Ecto neural progenitor cell (in vitro differentiated cells): ENCODE measurements around the gene CNGA3.

ENCODE experiments used
- DNase-seq: peaks from one replicate; pipeline ENCODE4 v3.0.0-alpha.2; 2018; ENCODE audit warnings: low spot score

The CNGA3 gene

DNA sequence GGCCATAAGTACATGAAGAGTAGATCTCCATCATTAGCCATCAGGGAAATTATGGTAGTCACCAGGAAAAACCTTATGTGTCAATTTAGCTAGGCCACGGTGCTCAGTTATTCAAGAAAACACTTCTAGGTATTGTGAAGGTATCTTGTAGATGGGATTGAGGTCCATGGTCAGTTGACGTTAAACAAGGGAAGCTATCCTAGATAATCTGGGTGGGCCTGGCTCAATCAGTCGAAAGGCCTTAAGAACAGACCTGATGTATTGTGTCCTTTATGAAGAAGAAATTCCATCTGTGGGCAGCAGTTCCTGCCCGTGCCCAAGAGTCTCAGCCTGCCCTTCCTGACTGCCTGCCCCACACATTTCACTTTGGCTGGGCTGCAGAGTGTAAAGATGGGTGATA lies 16.7 kb upstream of the CNGA3 start:
- DNase-seq: no peak

DNA sequence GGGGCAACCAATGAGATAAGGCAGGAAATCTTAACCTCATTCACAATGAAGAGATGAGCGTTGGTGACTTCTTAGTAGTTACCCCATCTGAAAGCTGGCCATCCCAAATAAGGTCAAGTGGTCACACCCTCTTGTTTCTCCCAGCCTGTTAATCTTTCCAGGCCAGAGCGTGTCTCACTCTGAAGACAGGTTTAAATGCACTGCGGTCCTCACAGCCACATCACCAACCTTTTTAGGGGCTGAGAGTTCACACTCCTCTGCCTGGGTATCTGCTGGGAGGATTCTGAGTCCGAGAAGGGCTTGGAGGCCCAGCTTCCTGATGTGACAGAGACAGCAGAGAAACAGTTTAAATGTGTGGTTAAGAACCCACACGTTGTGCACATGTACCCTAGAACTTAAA lies 13.3 kb upstream of the CNGA3 start:
- no peak for DNase-seq

DNA sequence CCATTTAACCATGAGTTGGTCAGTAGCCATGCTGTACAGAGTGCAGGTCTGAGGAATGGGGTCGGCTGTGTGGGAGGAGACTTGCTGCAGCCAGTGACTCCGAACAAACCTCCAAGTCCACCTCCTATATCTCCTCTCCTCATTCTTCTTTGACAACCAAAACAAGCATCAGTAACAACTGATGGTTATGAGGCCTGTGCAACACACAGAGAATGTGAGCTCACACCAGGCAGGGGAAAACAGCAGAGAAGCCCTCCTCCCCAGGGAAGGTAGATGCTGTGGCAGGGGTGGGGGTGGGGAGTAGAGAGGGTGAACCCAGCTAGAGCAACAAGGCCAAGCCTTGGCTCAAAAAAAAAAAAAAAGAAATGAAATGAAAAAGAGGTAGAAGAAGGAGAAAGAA lies 12.3 kb upstream of the CNGA3 start:
- DNase-seq: no peak

DNA sequence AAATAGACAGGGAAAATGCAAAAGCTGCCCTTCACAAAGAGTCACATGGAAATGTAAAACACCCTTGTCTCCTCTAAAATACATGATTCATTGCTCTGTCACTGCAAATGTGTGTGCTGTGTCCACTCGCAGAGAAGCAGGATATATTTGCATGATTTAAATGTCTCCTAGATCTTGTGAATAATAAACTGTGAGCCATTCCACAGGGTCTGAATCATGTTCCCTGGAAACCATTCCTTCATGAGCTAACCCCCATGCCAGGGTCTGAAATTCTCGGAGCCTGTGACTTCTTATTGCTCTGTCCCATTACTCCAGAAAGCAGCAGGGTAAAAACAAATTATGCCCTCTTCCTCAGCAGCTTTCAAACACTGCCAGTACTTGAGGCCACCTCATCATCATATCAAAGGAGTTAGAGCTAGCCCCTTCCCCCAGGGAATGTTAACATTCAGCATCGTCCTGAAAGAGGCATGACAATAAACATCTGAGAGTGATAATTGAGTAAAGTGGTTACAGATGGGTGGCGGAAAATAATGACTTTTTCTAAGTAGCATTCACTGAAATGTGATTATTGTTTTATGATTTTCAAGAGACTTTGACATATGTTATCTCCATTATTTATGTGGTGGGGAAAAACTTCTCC lies 11.7 kb upstream of the CNGA3 start:
- DNase-seq: no peak

DNA sequence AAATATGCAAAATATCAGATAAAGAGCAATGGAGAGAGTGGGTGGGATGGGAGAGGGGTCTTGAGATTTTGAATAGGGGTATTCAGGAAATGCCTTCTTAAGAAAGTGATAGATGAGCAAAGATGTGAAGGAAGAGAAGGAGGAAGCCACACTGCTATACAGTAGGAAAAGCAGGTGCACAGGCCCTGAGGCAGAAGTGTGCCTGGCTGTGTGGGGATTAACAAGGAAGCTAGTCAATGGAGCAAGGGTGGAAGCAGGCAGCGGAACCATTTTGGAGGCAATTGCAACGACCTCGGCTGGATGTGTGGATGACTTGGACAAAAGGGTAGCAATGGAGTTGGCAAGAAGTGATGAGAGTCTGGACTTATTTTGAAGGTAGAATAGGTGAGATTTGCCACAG lies 11.0 kb upstream of the CNGA3 start:
- DNase-seq: no peak

DNA sequence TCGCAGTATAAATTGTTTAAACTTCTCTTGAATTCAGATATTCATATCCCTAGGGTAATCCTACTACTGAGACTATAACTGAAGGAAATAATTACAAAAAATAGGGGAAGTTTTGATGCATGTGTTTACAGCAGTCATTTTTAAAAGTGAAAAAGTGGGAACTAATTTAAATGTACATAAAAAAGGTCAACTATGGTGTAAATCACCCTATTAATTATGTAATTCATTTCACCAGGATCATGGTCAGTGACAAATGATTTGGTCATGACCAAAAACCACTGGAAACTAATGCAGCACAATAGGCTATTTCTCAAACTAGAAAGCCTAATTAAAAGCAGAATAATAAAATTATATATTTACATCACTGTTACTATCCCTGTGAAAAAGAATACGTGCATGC lies 5.0 kb upstream of the CNGA3 start:
- no peak for DNase-seq

DNA sequence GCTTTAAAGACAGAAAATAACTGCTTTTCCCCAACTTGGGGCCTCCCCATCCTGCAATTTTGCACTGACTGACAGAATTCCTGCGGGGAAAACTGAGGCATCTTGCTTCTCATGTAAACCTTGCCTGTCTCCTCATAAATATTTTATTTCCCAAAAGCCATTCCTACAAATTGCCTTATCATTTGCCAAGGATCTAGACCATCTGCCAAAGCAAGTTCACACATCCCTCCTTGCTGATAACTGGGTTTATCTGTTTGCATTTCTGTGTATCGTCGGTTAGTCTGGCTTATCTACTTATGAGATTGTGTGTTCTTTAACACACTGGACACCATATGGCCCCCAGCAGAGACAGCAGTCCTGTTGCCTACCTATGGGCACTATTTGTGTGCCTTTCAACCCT lies 3.0 kb upstream of the CNGA3 start:
- DNase-seq: no peak

DNA sequence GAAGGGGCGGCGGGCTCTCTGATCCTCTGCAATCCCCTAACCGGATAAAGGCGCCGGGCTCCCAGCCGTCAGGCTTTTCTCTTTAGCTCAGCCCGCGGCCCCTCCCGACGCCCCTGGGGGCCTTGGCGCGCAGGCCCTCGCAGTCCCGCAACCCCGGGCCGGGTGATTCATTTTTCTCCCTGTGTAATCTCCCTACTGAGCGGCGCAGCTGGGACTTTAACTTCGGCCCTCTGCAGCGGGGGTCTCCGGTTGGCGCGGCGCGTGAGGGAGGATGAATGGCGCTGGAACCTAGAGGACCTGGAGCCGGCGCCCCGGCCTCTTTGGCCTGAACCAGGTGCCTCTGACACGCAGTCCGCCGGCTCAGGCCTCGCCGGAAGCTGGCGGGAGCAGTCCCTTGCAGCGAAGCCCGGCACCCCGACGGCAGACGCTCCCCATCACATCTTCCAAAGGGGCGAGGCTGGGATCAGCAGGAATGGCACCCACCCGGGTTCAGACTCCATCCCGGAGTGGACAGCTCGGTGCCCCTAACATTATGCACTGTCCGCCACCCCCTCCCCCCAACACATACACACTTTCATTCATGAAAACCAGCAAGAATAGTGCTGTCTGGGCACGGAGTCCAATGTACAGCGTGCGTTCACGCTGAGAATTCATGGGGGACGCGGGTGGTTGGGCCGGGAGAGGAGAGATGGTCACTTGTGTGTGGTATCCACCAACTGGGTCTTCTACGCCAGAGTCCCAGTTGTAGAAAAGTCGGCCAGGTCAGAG lies 1.2 kb downstream of the CNGA3 start:
- peak; percentile 76 for DNase-seq

DNA sequence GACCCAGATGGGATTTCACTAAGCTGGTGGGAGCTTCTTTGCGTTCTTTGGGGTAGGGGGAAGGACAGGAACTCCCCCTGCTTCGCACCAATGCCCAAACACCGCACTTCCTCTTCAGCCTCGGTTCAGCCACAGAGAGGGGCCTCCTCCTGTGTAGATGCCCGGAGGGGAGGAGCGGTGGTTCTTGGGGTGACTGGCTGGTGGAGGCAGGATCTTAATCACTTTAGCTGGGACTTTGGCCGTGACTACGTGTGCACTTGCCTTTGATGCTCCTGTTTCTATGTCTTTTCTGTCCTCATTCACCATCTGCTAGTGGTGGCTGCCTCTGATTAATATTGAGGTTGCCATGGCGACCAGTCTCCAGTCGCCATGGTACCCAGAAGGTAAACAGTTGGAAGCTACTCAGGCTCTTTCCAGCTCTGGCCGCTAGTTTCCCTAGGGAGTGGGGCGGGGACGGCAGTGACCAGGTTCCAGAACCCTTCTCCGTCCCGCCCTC lies 1.9 kb downstream of the CNGA3 start:
- peak; percentile 60 for DNase-seq

DNA sequence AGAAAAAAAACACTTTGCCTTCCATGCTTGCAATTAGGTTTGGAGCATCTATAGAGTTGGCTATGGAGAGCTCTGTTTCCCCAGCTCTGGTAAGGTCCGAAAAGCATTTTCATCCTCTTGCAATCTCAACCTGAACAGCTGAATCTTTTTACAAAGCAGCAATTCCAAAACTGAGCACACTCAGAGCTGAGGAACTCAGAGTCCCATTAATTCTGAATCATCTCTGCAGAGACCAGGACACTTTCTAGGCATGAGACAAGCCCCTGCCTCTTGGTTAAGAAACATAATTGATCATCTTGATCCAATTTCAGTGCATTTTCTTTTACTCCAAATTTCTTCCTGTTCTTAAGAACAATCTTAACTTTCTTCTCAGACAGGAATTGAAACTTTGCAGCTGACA lies 4.2 kb downstream of the CNGA3 start:
- DNase-seq: no peak

DNA sequence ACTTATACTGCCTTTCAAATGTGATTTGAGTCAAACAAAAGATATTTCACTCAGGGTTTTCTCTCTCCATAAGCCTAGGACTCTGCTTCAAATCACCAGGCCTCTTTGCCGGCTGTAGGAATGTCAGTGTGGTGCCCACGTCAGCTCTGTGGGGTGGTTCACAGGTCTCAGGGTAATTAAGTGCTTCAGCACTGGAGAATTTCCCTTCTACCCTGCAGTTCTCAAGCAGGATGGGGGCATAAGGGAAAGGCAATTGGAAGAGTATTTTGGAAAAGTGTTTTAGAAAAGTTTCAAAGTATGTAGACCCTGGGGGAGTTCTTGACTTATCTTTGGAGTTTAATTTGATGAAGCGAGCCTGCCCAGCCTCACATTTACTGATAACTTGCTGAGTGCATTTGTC lies 9.6 kb downstream of the CNGA3 start:
- no peak for DNase-seq

DNA sequence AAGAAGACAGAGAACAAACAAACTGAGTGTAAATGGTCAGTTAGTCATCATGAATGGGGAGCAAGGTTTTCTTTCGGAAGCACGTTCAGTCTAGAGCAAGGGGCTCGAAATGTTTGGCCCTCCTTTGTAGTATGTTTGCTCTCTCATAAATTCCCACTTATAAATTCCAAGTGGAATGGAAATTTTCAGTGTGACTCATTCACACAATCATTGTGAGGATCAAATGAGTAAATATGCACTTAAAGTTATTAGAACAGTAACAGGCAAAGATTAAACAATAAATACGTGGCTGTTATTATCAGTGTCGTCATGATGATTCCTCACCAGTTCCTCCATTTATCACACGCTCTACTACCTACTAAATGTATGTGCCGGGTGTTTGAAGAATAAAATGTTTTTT lies 10.5 kb downstream of the CNGA3 start:
- no peak for DNase-seq

DNA sequence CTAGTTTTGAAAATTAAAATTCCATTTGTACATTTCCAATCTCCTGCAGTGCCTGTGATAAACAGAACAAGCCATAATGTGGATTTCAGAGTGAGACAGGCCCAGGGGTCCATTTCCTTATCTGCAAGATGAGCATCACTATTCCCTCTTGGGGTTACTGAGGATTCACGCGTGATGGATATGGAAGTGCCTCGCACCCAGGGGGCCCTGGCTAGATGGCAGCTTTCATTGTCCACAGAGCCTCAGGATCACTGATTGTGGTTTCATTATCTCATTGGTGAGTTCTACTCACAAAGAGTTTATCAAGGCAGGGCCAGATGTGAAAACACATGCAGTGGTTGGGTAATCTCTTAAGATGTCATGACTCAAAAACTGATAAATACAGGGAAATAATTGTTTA lies 11.6 kb downstream of the CNGA3 start:
- no peak for DNase-seq

DNA sequence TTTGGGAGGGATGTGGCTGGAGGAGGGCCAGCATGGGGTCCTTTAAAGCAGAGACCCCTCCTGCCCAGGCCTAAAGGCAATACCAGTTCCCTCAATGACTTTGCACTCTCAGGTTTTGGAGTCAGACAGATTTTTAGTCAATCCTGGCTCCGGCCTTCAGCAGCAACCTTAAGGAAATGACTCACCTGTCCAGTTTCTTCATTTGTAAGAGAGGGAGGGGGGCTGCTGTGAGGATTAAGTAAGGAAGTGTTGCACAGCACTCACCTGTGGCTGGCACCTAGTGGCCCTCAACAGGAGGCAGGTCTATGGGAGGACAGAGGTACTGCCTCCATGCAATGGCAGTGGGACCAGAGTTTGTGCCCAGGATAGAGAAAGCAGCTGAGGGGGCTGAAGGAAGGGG lies 13.7 kb downstream of the CNGA3 start:
- no peak for DNase-seq

DNA sequence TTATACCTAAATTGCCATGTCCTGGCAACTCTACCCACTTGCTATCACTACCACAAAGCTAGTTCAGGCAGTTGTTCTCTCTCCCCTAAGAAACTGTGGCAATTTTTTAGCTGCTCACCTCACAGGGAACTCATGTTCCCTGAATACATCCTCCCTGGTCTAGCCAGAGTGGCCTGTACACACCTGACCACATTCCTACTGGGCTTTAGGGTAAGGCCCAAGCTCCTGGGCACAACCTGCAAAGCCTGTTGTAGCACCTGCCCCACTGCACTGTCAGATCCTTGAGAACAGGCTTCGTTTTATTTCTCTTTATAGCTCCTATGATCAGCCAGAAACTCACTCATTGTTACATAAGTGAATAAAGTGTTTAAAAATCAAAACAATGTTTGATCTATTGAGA lies 21.5 kb downstream of the CNGA3 start:
- DNase-seq: no peak

DNA sequence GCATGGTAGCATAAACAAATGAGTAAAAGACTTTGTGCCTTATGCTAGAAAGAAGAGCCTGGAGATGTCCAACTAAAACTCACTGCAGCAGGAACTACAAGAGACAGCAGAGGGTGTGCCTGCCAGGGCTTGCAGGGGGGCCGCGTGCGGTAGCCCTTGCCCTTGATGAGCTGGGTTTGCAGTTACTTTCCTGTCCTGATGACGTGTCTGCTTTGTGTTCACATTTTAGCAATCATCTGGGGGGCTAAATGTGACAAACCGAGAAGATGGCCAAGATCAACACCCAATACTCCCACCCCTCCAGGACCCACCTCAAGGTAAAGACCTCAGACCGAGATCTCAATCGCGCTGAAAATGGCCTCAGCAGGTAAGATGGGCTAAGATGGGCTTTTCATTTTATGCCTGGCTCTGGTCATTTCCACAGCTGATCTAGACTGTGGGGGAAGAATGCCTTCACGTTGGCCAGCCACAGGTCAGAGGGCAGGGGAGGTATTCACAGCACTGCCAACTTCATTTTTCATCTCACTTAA lies 23.5 kb downstream of the CNGA3 start:
- no peak for DNase-seq

DNA sequence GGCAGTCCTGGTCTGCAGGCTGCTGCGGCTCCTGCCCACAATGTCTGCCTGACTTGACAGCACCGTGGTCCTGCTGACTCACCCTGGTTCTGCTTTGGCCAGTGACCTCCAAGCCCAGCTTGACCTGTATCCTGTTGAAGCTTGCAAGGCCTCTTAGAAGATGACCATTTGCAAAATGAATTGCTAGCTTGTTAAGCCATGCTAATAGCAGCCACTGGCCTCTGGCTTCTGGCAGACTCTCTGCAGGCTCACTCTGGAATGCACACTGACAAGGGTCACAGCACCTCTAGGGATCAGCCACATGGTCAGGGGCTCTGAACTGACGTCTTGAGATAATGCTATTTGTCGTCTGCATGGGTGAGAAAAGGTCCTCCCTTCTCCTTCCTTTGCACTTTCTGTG lies 25.9 kb downstream of the CNGA3 start:
- DNase-seq: no peak

DNA sequence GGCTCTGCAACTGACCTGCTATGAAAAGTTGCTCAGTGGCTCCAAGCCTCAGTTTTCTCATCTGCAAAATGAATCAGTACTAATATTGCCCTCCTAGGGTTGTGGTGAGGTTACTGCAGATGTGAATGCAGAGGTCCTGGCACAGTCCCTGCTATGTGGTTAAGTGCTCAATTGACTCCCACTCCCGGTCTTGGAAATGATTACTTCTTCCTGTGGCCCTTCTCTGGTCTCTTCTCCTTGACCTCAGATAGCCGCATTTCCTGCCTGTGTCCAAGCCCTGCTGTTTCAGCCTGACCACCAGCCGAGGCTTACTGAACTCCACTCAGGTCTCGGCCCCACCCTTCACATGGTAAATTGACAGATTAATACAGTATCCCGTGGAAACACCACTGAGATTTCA lies 26.3 kb downstream of the CNGA3 start:
- DNase-seq: no peak

DNA sequence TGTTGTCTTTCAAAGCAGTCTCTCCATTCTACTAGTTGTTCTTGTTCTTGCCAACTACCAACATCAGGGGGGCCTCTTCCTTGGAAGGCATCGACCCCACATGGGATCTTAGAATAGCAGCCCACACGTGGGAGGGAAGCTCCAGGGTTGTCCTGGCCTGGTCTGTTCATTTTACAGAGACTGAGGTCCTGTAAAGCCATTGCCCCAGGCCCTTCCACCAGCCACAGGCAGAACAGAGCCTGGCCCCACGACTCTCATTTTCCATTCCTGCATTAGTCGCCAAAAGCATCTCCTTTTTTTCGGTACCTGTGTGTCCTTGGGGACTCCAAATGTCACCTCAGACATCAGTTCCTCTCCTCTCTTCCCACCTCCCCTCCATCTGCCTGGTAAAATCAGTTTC lies 28.0 kb downstream of the CNGA3 start:
- no peak for DNase-seq

DNA sequence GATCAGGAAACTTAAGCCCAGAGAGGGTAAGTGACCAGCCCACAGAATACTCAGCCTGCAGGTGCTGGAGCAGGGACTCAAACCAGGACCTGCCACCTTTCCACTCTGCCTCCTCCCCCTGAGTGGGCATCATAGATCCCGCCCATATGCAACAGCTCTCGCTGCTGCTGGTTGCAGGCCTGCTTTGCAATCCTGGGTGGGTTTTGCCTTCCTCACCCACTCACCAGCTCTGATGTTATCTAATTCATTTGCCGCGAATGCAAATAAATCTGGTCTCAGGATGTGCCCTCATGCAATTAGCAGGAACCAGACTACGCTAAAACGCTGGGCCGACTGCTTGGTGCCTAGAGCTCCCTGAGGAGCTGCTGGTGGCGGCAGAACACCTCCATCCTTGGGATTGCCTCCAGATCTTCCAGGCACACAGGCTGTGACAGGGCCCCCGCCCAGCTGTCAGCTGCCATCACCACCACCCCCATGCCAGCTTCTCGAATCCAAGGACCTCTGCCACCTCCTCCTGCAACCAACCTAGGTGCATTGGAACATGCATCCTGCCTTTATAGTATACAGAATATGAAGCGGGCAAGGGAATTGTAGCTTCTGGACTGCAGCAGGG lies 28.8 kb downstream of the CNGA3 start:
- no peak for DNase-seq

DNA sequence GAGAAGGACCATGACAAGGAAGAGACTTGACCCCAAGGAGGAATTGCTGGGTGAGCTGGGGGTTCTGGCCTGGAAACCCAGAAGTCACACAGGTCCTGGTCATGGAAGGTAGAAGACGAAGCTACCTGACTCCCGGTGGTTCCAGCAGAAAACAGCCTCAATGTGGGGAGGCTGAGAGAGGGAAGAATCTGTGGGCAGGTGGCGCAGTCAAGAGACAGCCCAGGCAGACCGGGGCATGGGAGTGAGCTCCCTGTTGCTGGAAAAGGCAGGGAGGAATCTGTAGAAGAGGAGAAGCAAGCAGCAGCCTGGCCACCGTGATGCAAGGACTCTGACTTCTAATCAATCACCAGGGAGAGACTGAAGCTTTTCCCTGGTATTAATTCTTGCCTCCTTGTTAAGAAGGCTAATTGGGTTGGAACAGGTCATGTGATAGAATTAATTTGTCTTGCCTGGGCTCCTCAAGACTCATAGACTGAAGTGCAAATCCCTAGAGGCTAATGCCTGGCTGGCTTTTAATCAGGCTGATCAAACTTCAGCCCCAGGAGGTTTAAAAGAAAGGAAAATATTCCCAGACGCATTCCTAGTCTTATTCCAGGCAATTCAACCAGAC lies 30.1 kb downstream of the CNGA3 start:
- no peak for DNase-seq

DNA sequence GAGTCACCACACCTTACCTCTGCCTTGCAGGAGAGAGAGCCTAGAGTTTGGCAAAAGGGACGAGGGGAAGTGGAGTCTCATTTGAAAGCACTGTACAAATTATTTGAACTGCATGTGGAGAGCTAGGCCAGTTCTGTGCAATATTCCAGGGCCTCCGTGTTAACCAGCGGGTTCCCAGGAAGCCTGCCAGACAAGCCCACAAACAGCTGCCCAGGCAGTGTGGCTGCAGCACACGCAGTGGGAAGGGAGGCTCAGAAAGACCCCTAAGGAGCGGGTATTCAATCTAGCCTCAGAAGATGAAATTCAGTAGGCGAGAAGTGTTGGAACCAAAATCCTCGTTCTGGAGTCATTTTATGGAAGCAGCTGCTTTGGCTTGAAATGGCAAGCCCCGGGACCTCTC lies 30.7 kb downstream of the CNGA3 start:
- peak; percentile 36 for DNase-seq

DNA sequence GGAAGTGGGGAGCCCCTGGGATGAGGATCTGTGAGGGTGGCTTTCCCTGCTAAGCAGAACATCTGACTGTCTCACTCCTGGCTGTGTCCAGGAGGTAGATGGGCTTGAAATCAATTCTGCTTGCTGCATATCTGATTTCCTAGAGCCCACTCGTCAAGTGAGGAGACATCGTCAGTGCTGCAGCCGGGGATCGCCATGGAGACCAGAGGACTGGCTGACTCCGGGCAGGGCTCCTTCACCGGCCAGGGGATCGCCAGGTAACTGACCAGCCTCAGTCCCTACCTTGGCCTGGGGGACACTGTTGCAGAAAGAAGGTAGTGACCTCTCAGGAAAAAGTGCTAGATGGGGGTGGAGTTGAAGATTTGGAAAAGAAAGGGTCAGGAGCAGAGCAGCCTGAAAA lies 31.3 kb downstream of the CNGA3 start:
- peak; percentile 49 for DNase-seq
